Gastrocnemius medialis (tissue), 4 donors: Measurements from ENCODE around the gene COL20A1.

Experiments used
- POLR2A ChIP-seq, 2 donors: fragments of 450-650 bp; IDR thresholded peaks; one replicate each; pipeline ENCODE4 v1.6.1; 2017; ENCODE audit warnings: antibody characterized with exemption in 2 of 2, mild to moderate bottlenecking in 2 of 2, moderate library complexity in 2 of 2
- TF ChIP-seq, protein P1 (sequence below), 5 experiments: fragments of 450-650 bp in 3 of 5; fragments of 200-600 bp in 2 of 5; sonication (generic) in 2 of 5; IDR thresholded peaks in 4 of 5; conservative IDR thresholded peaks in 1 of 5; 1 replicate in 4 of 5; 2 replicates in 1 of 5; pipeline ENCODE4 v1.5.1; 2016 to 2019; ENCODE audit warnings: antibody characterized with exemption in 5 of 5, mild to moderate bottlenecking in 3 of 5, moderate library complexity in 3 of 5

- TF ChIP-seq, protein P1, sequence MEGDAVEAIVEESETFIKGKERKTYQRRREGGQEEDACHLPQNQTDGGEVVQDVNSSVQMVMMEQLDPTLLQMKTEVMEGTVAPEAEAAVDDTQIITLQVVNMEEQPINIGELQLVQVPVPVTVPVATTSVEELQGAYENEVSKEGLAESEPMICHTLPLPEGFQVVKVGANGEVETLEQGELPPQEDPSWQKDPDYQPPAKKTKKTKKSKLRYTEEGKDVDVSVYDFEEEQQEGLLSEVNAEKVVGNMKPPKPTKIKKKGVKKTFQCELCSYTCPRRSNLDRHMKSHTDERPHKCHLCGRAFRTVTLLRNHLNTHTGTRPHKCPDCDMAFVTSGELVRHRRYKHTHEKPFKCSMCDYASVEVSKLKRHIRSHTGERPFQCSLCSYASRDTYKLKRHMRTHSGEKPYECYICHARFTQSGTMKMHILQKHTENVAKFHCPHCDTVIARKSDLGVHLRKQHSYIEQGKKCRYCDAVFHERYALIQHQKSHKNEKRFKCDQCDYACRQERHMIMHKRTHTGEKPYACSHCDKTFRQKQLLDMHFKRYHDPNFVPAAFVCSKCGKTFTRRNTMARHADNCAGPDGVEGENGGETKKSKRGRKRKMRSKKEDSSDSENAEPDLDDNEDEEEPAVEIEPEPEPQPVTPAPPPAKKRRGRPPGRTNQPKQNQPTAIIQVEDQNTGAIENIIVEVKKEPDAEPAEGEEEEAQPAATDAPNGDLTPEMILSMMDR (IDR thresholded peaks at IDR 0.05 in 4 of 5, conservative IDR thresholded peaks at IDR 0.05 in 1 of 5): no peak
- no peak for TF ChIP-seq POLR2A (IDR thresholded peaks at IDR 0.05)
These were observed 39.9 kb upstream of the COL20A1 start for GRCh38 chr20:63253065-63253437.
